H1 (cell line): ENCODE measurements around the gene PPP1R27. TPM values are rescaled to one million over a fixed set of nuclear protein-coding genes. Genes with fewer than 3 reads are reported as not detected.

ENCODE experiments used
- ASH2L ChIP-seq: fragments of 200-600, 300-600 bp; sonication (generic); IDR thresholded peaks from one replicate; pipeline ENCODE4 v1.7.1; 2017; ENCODE audit warnings: low read length
- CHD1 ChIP-seq: IDR thresholded peaks from 2 replicates; pipeline ENCODE4 v1.6.1; 2012; ENCODE audit warnings: low read depth, low read length, improper control_type of control experiment
- FOSL1 ChIP-seq: IDR thresholded peaks from 2 replicates; pipeline ENCODE4 v1.6.1; 2011; ENCODE audit warnings: mild to moderate bottlenecking, low read depth, low read length, moderate library complexity; ENCODE audit not compliant: insufficient read depth
- GABPA ChIP-seq: IDR thresholded peaks from 2 replicates; pipeline ENCODE4 v1.6.1; 2011; ENCODE audit warnings: mild to moderate bottlenecking, low read length, moderate library complexity, borderline replicate concordance; ENCODE audit not compliant: insufficient read depth
- HDAC6 ChIP-seq: IDR thresholded peaks from one replicate; pipeline ENCODE4 v1.7.1; 2012; ENCODE audit warnings: low read depth, mild to moderate bottlenecking, inconsistent platforms, low read length, moderate library complexity
- KDM4A ChIP-seq: IDR thresholded peaks from one replicate; pipeline ENCODE4 v1.7.1; 2012; ENCODE audit warnings: low read depth, mild to moderate bottlenecking, moderate library complexity, low read length, inconsistent platforms; ENCODE audit not compliant: severe bottlenecking
- KDM5A ChIP-seq: fragments of 200-600 bp; IDR thresholded peaks from 2 replicates; pipeline ENCODE4 v1.7.1; 2012; ENCODE audit warnings: mild to moderate bottlenecking, low read length, inconsistent platforms, mixed read lengths
- NRF1 ChIP-seq: IDR thresholded peaks from 2 replicates; pipeline ENCODE4 v1.6.1; 2011; ENCODE audit warnings: mild to moderate bottlenecking, low read depth, low read length, improper control_type of control experiment
- POLR2AphosphoS5 ChIP-seq: IDR thresholded peaks from 2 replicates; pipeline ENCODE4 v1.6.1; 2011; ENCODE audit warnings: low read depth, low read length
- RAD21 ChIP-seq, 2 experiments: IDR thresholded peaks in 1 of 2; conservative IDR thresholded peaks in 1 of 2; 2 replicates each; pipeline ENCODE4 v1.6.1; 2011; ENCODE audit warnings: low read depth in 2 of 2, low read length in 2 of 2, improper control_type of control experiment in 1 of 2, inconsistent platforms in 1 of 2, mild to moderate bottlenecking in 1 of 2, moderate library complexity in 1 of 2
- SIN3A ChIP-seq, 2 experiments: IDR thresholded peaks in 1 of 2; conservative IDR thresholded peaks in 1 of 2; 2 replicates each; pipeline ENCODE4 v1.6.1; 2011 to 2012; ENCODE audit warnings: low read length in 2 of 2, improper control_type of control experiment in 1 of 2, low read depth in 1 of 2, mild to moderate bottlenecking in 1 of 2
- SP2 ChIP-seq: IDR thresholded peaks from 2 replicates; pipeline ENCODE4 v1.6.1; 2012; ENCODE audit warnings: mild to moderate bottlenecking, low read length, inconsistent platforms
- SP4 ChIP-seq: IDR thresholded peaks from 2 replicates; pipeline ENCODE4 v1.6.1; 2012; ENCODE audit warnings: low read length, inconsistent platforms
- SUZ12 ChIP-seq: fragments of 200-600 bp; sonication (generic); IDR thresholded peaks from 2 replicates; pipeline ENCODE4 v1.6.1; 2012; ENCODE audit warnings: mild to moderate bottlenecking, inconsistent platforms, low read length, moderate library complexity, mixed read lengths
- polyA plus RNA-seq, 7 experiments: library from polyadenylated mRNA; depleted of rRNA in 3 of 7; stranded (reverse) in 5 of 7; unstranded in 2 of 7; fragments of >200 nt in 5 of 7; fragments of 200-250 nt in 2 of 7; gene quantifications; 1 replicate in 5 of 7; 2 replicates in 1 of 7; 4 replicates in 1 of 7; pipeline versions ENCODE4 v1.2.1 to v1.2.3, GENCODE V29; 2011 to 2013; ENCODE audit warnings: missing spikeins in 2 of 7, mixed read lengths in 2 of 7
- total RNA-seq: library from RNA; stranded (reverse); fragmentation: NEBNext Ultra II Directional; extraction: Animal tissue kit (Norgen Biotek cat#: 25700); gene quantifications from 2 replicates; pipeline ENCODE4 v1.2.1, GENCODE V29; 2021
- TF ChIP-seq, protein P1 (sequence below): IDR thresholded peaks from 2 replicates; pipeline ENCODE4 v1.6.1; 2012; ENCODE audit warnings: low read length, inconsistent platforms

The PPP1R27 gene
- total and polyA plus RNA-seq, 2 of the 8 experiments (the other 6 are each of a cell fraction or from before 2014, with no cell fraction given) = 0.27 TPM; not detected in 1

DNA sequence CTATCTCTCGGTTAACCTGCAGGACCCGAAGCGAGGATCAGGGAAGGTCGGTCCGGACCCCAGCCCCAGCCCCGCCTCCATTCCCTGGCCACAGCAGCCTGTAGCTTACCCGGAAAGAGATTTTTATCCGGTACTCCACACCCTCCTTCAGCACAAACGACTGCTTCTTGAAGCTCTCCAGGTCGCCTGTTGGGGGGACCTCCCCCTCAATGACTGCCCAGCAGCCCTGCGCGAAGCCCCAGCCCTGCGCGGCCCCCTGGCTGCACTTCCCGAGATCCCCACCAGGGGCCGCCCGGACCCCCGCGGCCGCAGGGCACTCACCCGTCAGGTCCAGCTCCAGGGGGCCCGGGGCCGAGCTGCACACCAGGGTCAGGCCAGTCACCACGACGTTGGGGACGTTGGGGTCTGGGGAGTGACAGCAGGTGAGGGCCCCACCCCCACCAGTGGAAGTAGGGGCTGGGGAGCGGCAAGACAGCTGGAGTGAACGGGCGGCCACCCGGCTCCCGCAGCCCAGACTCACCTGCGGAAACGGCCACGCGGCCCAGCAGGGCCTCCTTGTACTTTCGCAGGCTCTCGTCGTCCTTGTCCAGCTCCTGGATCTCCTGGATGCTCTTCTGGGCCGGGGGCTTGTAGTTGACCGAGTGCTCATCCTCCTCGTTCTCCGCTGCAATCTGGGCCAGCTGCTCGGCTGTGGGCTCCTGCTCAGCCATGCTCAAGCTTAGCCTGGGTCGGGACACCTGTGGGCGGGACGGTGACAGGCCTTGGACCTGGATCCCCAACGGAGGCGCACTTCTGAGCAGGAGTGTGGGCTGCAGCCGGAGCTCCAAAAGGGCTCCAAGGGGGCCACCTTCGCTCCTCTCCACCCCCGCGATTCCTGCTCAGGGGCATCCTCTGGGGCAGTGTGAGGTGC is 34.6 kb upstream of the PPP1R27 start (continued):
- TF ChIP-seq NRF1 (no peak), RAD21 (IDR thresholded peaks at IDR 0.05 in 1 of 2, conservative IDR thresholded peaks at IDR 0.05 in 1 of 2; ENCODE audit: low read depth in 2 of 2, low read length in 2 of 2) (peak; percentile 48 to 63), SP2 (no peak), KDM4A (no peak), CHD1 (no peak), HDAC6 (no peak), POLR2AphosphoS5 (no peak), KDM5A (no peak), ASH2L (no peak), FOSL1 (no peak), GABPA (no peak), SP4 (no peak), SIN3A (conservative IDR thresholded peaks at IDR 0.05 in 1 of 2, IDR thresholded peaks at IDR 0.05 in 1 of 2; ENCODE audit: low read depth in 1 of 2, low read length in 2 of 2) (peak; percentile 45 to 61; a peak in 1 of 4 replicates), SUZ12 (no peak)
- TF ChIP-seq, protein P1, sequence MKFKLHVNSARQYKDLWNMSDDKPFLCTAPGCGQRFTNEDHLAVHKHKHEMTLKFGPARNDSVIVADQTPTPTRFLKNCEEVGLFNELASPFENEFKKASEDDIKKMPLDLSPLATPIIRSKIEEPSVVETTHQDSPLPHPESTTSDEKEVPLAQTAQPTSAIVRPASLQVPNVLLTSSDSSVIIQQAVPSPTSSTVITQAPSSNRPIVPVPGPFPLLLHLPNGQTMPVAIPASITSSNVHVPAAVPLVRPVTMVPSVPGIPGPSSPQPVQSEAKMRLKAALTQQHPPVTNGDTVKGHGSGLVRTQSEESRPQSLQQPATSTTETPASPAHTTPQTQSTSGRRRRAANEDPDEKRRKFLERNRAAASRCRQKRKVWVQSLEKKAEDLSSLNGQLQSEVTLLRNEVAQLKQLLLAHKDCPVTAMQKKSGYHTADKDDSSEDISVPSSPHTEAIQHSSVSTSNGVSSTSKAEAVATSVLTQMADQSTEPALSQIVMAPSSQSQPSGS = no peak; the same call in 1 of the 2 replicates
